HUDEP-2 (cell line): Measurements from ENCODE around the gene CS.
"Not testable (repeated sequence)": the region's sequence is repeated elsewhere in the genome, so short reads cannot be mapped to it uniquely, and the experiment has no call there.

Experiments
- DNase-seq, 76 experiments: peaks; one replicate each; lab custom pipeline; 2025; ENCODE audit not compliant: unreplicated experiment in 76 of 76; lab: John Stamatoyannopoulos, UW

The CS gene

DNA sequence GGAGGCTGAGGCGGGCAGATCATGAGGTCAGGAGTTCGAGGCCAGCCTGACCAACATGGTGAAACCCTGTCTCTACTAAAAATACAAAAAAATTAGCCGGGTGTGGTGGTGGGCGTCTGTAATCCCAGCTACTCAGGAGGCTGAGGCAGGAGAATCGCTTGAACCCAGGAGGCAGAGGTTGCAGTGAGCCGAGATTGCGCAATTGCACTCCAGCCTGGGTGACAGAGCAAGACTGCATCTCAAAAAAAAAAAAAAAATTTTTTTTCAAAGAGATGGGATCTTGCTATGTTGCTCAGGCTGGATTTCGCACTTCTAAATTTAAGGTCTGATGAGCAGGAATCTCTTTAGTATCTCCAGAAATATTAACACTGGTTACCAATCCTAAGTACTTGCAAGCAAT is 21.5 kb upstream of the CS start:
- DNase-seq = not testable (repeated sequence)

DNA sequence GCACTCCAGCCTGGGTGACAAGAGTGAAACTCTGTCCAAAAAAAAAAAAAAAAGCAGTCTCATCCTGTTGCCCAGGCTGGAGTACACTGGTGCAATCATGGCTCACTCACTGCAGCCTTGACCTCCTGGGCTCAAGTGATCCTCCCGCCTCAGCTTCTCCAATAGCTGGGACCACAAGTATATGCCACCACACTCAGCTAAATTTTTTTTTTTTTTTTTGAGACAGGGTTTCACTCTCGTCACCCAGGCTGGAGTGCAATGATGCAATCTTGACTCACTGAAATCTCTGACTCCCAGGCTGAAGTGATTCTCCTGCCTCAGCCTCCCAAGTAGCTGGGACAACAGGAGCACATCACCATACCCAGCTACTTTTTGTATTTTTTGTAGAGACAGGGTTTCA is 20.9 kb upstream of the CS start:
- DNase-seq = no peak

DNA sequence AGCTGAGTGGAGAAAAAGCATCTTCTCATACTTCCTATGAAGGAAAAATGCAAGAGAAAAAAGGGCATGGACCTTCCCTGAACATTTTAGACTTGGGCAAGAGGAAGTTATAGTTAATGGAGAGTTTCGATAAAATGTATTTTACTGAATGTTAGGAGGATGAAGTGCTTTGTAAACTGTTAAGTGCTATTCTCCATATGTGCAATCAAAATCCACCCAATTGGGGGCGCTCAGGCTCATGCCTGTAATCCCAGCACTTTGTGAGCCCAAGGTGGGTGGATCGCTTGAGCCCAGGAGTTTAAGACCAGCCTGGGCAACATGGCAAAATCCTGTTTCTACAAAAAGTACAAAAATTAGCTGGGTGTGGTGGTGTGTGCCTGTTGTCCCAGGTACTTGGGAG is 17.5 kb upstream of the CS start:
- DNase-seq = no peak

DNA sequence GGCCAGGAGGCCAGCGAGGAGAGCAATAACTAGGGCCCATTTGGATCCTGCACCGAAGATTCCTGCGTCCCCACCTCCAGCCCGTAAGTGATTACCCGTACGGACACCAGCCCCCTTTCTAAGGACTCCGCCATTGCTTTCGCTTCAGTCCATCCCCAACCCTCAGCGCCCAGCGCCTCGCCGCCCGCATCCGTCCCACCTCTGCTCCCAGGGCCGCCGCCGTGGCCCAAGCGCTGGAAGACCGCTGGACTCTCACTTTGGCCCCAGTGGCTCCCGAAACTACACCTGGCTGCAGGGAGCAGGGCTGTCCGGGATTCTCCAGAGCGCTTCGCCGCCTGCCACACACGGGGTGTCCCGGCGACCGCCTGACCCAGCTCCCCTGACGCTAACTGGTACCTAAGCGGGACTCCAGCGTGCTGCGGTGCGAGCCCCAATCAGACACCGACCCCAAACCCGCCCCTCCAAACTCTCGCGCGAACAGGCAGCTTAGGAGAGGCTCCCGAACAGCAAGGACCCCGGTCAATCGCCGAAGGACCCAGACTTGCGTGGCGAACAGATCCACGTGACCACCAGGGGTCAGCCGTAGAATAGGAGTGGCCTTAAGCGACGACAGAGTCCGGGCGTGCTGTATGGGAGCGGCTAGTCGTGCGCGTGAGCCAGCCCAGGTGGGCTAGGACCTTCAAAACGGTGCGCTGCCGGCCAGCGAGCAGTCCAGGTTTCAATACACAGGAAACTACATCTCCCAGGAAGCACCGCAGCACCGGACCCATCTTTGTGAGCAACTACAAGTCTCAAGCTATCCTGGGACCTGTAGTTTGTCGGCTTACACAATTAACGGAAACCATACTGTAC is 15.7 kb upstream of the CS start, which contains the start of gene CNPY2:
TSS of gene CNPY2 (minus strand) at position 367 of the 852 bp plus-strand sequence. CDS start 771 bp downstream, outside the sequence.
- DNase-seq = peak in 75 of 76 experiments; percentile 41 to 97 (median 91)

DNA sequence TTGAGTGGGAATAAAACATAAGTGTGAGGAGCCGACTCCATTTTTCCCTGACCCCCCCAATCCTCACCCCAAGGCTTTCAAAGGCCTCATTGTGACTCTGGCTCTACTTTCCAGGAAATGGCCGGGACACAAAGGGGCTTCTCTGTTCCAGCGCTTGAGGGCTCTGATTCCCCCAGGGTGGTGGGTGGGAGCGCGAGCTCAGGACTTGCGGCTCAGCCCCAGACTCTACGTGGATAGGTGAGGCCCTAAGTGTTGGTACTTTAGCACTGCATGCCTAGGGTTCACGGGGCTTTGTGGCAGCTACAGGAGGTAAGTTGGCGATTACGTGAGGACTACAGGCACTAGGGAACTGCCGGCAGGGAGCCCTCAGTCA is 15.1 kb upstream of the CS start:
- DNase-seq = peak in 4 of 76 experiments; percentile 24 to 42 (median 34)

DNA sequence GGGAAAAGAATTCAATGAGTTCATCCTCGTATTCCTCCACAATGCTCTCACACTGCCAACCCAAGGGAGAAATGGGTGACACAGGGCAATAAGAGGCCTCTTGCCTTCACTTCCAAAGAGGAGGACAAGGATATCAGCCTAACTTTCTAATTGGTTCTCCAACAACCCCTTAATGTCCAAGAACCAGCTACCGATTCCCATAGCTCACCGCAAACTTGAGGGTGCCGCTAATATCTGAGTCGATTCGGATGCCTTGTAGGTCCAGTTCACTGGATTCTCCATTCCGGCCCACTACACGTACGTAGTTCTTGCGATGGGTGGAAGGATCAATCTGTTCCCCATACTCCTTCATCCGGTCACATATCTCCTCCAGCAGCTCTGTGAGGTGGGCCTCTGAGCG is 10.9 kb upstream of the CS start:
- no peak for DNase-seq

DNA sequence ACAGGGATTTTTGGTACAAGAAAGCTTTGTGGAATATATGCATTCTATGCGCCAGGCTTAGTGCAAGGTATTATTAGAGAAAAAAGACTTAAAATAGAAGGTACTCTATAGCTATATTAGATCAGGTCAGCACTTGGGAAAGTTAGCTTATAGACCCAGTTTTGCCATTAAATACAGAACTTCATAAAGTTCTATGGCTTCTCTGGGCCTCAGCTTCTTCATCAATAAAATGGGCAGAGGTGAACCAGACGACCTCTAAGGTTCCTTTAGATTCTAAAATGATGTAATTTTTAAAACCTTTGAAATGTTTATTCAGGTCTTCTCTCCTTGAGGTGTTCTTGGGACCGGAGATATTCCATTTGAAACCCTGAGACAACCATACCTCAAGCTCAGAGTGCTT is 8.6 kb upstream of the CS start:
- no peak for DNase-seq

DNA sequence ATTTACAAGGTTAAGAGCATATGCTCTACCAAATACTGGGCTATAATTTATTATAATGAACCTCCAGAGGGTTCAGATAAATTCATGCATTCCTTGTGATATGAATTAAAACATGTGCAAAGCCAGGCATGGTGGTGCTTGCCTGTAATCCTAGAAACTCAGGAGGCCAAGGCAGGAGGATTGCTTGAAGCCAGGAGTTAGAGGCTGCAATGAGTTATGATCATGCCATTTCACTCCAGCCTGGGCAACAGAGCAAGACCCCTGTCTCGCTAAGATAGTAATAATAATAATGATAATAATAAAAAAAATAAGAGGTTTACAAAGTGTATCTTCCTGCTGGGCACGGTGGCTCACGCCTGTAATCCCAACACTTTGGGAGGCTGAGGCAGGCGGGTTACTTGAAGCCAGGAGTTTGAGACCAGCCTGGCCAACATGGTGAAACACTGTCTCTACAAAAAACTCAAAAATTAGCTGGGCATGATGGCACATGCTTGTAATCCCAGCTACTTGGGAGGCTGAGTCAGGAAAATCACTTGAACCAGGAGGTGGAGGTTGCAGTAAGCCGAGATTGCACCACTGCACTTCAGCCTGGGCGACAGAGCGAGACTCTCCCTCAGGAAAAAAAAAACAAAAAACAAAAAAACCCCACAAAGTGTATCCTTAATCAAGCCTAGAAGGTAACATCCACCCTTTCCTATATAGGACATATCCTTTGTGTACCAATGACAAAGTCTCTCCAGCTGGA is 7.3 kb upstream of the CS start:
- DNase-seq = no peak

DNA sequence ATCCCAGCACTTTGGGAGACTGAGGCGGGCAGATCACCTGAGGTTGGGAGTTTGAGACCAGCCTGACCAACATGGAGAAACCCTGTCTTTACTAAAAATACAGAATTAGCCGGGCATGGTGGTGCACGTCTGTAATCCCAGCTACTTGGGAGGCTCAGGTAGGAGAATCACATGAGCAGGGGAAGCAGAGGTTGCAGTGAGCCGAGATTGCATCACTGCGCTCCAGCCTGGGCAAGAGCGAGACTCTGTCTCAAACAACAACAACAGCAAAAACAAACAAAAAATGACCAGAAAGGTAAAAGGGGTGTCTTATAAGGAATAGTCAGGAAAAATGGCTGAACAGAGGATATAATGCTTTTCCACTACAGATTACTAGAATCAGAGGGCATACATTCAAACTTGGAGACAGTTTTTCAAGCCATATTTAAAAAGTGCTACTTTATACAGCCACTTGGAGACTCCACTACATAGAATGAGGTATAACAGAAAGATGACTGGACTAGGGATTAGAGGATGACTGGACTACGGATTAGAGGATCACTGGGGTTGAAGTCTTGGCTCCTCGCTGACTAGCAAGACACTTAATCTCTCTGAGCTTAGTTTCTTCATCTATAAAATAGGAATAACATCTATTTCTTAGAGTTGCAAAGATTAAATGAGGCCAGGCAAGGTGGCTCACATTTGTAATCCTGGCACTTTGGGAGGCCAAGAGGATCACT is 4.9 kb upstream of the CS start:
- no peak for DNase-seq

DNA sequence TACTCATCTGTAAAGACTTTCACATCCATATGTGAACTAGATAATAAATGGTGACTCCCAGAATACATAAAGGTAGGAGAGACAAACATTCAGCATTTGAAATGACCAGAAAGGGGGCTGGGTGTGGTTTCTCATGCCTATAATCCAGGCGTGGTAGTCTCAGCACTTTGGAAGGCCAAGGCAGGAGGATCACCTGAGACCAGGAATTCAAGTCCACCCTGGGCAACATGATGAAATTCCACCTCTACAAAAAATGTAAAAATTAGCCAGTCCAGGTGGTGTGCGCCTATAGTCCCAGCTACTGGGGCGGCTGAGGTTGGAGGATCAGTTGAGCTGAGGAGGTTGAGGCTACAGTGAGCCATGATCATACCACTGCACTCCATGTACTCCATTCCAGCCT is 4.1 kb upstream of the CS start:
- no peak for DNase-seq

DNA sequence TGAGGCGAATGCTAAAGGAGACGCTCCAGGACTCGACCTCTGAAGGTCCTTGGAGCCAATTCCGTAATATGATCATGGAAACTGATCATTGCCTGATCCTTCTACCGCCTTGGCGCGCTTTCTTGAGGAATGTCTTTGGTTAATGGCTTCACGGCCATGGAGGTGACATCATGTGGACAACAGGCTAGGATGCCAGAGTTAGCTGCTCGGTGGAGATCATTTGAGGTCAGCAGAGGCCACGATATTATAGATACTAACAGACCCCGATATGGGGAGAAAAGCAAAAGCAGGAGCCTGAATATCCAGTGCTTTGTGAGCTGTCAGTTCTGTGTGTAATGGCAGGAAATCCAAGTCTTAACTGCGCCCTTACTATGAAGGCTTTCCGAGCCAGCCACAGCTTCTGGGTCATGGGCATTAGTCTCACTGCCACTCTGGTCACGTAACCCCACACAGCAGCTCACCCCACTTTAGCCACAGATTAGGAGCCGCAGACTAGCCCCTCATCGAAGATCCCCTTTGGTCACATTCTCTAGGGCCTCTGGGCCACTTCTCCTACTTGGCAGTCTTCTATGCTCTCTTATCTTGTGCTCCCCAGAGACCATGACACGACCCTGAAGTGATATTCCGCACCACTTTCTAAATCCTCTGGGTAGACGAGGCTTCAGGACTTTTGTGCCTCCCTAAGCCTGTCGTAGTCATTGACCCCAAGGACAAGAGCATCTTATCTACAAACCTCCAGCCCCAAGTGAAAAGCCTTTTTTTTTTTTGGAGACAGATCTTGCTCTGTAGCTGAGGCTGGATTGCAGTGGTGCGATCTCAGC is 724 bp upstream of the CS start:
- DNase-seq = peak in 35 of 76 experiments; percentile 4 to 79 (median 36)

DNA sequence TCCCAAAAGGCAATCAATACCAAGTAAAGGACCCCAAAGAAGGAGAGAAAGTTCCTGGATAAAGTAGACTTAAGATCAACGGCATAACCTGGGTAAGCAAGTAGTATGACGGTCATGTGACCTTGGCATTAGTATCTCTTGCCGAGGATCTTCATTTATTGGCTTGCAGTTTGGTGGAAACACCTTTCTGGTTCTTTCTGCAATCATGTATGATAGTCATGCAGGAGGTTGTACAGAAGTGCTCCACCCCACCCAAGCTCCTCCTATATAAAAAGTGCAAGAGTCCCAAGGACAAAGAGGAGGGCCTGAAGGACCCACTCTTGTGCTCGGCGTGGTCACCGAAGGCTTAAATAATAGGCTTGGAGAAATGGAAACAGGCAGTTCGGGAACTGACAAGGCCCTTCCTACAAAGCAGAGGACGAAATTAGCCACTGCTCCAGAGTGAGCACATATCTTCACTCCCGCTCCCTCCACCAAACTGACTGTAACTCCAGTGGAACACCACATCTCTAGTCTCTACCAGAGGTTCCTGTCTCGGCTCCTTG is 750 bp downstream of the CS start:
- DNase-seq = peak in 54 of 76 experiments; percentile 8 to 70 (median 30)

DNA sequence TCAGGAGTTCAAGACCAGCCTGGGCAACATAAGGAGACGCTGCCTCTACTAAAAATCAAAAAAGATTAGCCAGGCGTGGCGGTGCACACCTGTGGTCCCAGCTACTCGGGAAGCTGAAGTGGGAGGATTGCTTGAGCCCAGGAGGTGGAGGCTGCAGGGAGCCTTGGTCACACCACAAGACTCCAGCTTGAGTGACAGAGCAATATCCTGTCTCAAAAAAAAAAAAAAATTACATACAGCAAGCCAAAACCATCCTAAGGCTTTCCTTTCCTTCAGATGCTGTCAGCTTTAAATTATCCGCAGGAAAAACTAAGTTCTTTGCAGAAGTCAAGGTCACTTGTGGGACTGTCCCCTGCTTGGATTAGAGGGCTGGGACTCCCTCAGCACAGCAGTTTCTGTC is 1.3 kb downstream of the CS start:
- DNase-seq = no peak

DNA sequence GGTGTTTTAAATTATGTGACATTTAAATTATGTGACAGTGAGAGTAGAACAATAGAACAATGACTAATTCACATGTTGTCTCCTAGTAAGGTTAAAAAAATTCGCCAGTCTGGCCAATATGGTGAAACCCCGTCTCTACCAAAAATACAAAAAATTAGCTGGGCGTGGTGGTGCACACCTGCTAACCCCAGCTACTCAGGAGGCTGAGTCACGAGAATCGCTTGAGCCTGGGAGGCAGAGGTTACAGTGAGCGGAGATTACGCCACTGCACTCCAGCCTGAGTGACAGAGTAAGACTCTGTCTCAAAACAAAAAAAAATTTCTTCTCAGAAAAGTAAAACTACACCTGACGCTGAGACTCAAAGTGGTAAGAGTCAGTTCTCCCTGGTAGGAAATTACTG is 2.7 kb downstream of the CS start:
- no peak for DNase-seq

DNA sequence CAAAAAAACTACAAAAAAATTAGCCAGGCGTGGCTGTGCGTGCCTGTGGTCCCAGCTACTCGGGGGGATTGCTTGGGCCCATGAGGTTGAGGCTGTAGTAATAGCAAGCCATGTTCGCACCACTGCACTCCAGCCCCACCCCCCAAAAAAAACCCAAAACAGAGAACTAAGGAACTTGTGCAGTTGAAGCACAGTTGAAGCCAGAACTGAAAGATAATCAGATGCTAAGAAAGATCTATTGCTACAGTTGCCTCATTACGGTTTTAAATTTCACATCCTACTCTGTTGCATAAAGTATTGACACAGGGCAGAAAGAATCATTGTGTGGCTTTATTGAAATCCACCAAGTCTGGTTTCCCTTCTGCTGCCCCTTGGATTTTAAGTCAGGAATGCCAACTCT is 3.8 kb downstream of the CS start:
- DNase-seq = no peak

DNA sequence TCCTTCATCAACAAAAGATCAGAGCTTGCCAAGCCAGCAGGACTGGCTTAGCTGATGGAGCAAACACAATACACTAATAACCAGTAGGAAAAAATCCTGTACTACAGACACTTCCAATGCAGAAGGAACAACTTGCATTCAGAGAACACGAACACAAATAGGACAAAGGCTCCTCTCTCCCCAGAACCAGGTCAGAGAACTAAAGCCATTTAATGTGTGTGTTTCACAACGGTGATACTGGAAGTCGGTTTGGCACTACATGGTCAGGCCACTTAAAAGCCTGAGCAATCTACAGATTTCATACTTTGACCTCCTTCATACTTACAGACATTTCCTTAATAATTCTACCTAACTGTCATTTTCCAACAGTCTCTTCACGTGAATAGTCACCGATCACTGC is 6.3 kb downstream of the CS start:
- no peak for DNase-seq

DNA sequence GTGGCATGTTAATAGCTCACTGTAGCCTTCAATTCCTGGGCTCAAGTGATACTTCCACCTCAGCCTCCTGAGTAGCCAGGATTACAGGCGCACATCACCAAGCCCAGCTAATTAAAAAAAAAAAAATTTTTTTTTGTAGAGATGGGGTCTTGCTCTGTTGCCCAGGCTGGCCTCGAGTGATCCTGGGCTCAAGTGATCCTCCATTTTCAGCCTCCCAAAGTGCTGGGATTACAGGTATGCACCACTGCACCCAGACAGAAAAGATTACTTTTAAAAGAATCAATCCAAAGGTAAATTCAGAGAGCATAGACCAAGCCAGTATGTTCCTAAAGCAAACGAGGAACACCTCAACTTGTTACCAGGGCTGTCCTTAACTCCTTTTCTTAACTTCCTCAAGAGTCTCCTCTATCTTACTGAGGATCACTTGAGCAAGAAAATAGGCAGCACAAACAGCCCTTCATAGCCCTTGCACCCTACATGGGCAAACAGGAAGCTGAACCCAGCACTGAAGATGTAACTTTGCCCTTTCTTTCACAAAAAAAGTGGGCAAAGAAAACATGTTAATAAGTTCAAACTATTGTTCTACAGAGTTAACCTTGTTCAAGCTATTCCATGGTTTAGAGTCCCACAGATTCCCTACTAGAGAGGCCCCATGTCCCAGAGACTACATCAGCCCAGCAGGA is 11.3 kb downstream of the CS start:
- DNase-seq = no peak

DNA sequence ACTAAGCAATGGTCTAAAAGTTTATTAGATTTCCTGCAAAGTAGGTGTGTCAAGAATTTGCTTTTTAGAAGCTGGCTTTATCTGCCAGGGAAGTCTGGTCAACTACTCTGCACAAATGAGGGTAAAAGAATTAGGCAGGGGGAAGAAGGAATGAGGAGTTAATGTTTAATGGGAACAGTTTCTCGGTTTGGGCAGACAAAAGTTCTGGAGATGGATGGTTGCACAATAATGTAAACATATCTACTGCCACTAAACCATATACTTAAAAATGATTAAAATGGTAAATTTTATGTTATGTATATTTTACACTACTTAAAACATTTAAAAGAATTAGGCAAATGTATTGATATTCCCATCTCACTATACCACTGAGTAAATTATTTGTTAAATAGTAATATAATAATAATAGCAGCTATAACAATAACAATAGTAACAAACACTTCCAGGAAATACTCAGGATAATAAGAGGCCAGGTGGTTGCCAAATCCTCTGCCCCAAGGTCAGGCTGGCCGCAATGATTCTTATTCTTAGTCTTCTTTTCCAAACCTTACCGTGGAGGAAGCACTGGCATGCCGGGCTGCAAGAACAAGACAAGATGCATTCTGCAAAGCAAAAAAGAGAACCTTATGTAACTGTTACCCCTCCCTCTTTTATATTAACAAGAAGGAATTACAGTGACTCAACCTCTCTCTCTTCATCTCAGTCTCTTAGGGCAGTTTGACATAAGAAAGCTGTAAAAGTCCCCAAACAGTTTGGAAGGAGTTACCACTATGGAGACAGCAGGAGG is 13.9 kb downstream of the CS start:
- no peak for DNase-seq

DNA sequence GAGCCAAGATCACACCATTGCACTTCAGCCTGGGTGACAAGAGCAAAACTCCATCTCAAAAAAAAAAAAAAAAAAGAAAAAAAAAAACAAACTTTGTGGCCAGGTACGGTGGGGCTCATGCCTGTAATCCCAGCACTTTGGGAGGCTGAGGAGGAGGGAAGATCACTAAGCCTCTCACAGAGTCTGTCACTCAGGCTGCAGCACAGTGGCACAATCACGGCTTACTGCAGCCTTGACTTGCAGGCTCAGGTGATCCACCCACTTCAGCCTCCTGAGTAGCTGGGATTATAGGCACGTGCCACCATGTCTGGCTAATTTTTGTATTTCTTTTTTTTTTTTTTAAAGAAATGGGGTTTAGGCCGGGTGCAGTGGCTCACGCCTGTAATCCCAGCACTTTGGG is 15.9 kb downstream of the CS start:
- DNase-seq = not testable (repeated sequence)
